NCI-H146 treated with DMSO at 0.1 percent for 48 hours (cell line): ENCODE data around the gene PLCH1.
"Not testable (repeated sequence)": the region's sequence is repeated elsewhere in the genome, so short reads cannot be mapped to it uniquely, and the experiment has no call there.

Source experiments
- DNase-seq: peaks from one replicate; lab custom pipeline; 2025; ENCODE audit not compliant: unreplicated experiment; lab: John Stamatoyannopoulos, UW

The PLCH1 gene

DNA sequence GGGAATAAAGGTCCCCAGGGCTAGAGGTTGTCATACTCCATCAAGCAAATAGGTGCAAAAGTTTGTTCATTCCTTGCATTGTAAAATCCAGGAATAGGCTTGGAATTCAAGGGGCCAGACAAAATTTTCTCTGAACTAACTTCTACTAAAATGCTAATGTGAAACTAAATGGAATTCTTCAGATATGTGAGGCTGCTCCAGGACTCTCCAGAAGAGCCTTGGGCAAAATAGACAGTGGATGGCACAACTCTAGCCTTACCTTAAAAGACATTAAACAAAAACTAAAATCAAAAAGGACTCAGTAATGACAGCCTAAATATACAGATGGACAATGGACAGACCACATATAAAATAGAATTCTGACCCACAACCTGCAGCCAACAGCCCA, 320.6 kb downstream of the PLCH1 start:
- DNase-seq: no peak

DNA sequence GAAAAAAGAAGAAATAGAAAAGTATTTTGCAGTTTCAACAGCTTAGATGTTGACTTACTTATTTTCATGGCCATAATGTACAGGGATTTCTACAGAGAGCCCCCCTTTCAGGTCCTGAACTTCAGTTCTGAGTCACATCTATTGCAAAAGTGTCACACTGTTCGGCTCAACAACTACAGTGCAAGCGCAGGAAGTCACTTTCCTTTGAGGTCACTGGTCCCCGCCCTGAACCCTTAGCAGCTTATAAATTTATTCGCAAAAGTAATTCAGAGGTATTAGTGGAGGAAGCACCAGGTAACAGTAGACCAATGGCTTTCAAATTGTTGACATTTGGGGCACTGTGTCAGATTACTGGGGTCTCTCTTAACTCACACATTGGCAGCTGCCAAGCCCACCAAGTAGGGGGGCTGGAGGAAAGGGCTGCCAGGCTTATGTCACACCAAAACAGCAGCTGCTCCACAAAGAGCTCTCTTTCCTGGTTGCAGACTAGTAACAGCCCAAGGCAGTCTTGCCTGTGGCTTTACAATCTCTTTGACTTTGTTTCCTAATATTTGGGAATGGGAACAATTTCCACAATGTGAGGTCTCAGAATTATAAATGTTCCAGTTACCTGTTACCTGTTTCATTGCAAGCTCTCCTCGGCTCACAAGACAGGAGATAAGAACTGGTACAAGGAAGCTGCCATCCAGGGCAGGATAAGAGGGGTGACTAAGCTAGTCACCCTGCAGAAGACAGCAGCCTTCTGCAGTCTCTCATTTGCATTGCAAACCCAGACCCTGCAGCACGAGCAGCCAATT, 321.1 kb downstream of the PLCH1 start:
- no peak for DNase-seq

DNA sequence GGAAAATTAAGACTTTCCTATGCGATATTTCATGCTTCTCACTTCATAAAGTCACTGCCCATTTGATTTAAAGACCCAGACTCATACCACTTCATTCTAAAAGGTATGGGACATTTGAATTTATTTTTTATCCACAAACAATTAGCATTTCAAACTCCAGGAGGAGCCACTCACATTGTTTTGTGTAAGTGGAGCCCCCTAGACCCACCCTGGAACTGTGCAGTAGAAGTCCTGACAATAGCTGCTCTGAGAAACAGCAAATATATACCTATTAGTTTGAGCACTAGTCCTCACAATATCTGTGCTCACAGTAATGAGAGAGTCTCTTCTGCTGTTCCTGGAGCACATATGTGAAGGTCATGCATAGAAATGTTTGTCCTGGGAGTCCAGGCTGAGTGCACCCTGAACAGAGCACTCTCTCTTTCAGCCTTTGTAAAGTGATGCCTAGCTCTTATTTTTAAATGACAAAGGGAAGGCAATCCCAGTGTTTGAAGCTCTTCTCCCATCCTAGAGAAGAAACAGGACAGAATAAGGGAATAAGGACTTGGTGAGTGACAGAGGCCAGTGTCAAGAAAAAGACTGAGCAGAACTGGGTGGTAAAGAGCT, 323.9 kb downstream of the PLCH1 start:
- no peak for DNase-seq

GRCh38 chr3:155420406-155420805, 324.5 kb downstream of the PLCH1 start:
- no peak for DNase-seq

- DNase-seq: no peak
Measured at GRCh38 chr3:155418407-155418806, 326.5 kb downstream of the PLCH1 start.

GRCh38 chr3:155417119-155417517, 327.8 kb downstream of the PLCH1 start:
- DNase-seq: no peak

GRCh38 chr3:155416500-155417118, 328.3 kb downstream of the PLCH1 start:
- DNase-seq: no peak

- DNase-seq: no peak
Measured at GRCh38 chr3:155412904-155413303, 332.0 kb downstream of the PLCH1 start.

DNA sequence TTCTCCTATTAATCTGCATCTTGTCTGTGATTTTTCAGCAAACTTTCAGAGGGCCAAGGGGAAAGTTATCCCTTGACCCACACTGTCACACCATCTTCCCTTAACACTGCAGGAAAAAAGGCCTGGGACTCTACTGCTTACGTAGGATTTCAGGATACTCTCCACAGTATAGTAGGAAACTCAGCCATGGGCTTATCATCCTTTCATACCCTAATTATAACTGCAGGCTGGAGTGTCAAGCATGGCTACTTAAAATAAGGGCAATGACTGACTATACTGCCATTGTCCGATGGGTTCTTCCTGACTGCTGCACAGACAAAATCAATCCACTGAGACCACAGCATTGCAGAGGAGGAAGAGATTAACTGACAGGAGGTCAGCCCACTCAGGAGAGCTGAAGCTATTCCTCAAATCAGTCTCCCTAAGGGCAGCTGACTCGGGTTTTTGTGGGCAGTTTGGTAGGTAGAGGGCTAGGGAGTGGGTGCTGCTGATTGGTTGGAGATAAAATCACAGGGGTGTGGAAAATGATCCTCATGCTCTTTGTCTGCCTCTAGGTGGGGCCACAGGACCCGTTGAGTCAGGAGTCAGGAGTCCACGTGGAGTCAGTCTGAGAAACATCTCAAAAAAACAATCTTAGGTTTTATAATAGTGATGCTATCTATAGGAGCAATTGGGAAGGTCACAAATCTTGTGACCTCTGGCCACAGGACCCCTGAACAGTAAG, 333.2 kb downstream of the PLCH1 start:
- no peak for DNase-seq

- no peak for DNase-seq
Measured at GRCh38 chr3:155409336-155409735, 335.5 kb downstream of the PLCH1 start.

DNA sequence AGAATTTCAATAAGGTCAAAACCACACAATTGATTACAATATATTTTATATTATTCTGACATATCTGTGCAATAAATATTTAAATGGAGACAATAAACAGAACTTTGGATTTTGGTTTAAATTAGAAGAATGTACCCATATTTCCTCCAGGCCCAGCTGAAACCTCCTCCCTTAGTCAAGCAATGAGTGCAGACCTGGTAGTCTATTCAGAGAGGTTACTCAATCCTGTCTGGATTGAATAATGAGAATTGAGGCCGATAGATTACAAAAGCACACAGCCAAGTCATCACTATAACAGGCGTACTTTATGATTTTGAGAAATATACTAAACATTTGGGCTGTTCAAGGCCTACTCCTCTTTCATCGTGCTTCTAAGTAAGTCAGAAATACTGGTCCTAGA, 336.9 kb downstream of the PLCH1 start:
- no peak for DNase-seq

GRCh38 chr3:155407331-155407730, 337.5 kb downstream of the PLCH1 start:
- DNase-seq: no peak

DNA sequence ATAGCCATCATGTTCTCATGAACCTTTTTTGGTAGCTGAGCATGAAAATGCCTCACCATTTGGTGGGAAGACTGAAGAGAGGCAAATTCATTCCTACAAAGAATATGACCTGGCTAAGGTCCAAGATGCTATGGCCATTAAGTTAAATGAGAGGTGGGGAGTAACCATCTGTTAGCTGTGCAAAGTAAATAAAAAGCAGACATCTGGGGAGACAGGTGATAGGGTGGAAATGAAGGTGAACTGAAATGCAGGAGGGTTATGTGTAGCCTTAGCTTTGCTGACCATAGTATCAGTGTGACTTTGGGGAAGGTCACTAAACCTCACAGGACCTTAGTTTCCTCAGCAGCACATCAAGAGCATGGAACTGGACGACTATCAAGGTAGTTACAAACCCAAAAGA, 340.4 kb downstream of the PLCH1 start:
- no peak for DNase-seq

- DNase-seq: no peak
Measured at GRCh38 chr3:155402656-155403055, 342.2 kb downstream of the PLCH1 start.

- DNase-seq: no peak
Measured at GRCh38 chr3:155398046-155398445, 346.8 kb downstream of the PLCH1 start.

DNA sequence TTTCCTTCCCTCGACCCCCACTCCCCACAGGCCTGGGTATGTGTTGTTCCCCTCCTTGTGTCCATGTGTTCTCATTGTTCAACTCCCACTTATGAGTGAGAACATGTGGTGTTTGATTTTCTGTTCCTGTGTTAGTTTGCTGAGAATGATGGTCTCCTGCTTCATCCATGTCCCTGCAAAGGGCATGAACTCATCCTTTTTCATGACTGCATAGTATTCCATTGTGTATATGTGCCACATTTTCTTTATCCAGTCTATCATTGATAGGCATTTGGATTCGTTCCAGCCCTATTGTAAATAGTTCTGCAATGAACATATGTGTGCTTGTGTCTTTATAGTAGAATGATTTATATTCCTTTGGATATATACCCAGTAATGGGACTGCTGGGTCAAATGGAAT, 350.0 kb downstream of the PLCH1 start:
- DNase-seq: not testable (repeated sequence)

DNA sequence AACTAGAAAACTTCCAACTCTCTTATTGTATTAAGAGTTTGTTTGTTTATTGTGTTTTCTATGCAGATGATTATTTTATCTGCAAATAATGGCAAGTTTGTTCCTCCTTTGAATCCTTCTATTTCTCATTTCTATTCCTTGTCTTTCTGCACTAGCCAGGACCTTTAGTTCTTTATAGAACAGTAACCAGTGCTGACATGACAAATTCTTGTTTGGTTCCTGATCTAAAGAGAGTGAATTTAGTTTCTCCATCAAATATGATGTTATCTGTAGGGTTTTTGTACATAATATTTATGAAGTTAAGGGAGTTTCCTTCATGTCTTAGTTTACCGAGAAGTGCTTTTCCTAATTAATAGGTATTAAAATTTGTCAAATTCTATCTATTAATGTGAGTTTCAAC, 350.6 kb downstream of the PLCH1 start:
- DNase-seq: no peak

- no peak for DNase-seq
Measured at GRCh38 chr3:155393316-155393715, 351.6 kb downstream of the PLCH1 start.

DNA sequence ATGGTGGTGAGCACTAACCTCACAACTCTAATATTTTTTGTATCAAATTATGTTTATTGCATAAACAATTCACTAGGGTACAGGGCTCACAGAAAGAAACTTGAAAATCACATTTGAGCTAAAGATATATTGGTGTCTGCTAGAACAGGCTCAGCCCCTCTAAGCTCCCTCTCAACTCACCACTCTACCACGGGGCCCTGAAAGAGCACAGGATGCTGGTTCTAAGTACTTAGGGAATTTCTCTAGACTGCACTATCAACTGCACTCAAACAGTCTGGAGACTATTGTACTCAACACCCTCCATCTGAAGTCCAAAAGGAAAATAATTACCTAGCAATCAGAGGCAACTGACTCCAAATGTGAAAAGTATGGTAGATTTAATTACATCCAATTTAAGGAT, 352.7 kb downstream of the PLCH1 start:
- no peak for DNase-seq

DNA sequence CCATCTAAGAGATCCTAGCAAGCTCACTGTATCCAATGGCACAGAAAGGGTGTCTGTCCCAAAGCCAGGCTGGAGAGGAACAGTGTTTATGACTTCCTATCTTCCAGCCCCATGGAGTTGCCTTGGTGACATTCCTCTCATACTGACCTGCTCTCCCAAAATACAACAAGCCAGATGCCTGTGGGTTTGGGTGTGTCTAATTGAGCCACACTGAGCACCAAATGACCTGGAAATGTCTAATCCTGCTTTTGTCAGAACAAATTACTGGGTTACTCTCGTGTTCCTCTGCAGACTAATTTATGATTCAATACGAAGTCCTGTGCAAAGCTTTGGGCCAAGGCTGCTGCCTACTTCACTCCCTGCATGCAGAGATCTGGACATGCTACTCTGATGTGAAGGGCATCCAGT, 353.3 kb downstream of the PLCH1 start:
- no peak for DNase-seq

DNA sequence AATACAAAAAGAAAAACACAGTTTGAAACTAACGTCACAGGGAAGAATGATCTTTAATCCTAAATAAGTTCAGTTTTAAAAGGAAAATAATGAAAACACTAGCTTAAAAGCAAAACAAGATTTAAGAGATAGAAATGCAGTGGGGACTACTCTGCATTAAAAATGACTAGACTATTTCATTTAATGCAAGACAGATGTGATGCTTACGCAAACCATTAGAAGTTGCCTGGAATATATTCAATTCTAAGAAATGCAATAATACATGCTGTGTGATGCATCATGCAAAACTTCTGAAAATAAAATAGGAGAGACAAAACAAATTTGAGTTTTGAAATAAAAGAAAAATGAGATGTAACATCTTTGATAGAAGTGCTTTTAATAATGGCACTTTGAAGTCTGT, 353.8 kb downstream of the PLCH1 start:
- no peak for DNase-seq

DNA sequence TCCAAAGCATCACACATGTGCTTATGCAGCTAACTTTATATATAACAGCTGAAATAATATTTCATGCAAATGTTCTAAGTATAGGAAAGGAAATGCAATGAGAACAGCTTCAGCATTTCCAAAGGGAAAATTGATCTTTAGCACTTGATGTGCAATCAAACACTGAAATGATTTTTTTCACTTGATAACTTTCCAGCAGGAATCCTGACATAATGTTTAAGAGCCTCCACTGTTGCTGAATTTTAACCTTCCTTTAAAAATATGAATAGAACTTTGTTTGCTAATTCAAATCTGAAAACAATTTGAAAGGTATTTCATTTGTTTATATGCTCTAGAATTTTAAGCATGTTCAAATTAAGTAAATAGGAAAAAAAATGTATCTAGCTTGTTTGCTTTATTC, 354.5 kb downstream of the PLCH1 start:
- no peak for DNase-seq
